ENCODE data around the gene NARF. TPM values are rescaled to one million over a fixed set of nuclear protein-coding genes. Genes with fewer than 3 reads are reported as not detected.

The NARF gene
- total and polyA plus RNA-seq, 9 donors, result 29.6 to 52.7 (median 47.5) TPM

DNA sequence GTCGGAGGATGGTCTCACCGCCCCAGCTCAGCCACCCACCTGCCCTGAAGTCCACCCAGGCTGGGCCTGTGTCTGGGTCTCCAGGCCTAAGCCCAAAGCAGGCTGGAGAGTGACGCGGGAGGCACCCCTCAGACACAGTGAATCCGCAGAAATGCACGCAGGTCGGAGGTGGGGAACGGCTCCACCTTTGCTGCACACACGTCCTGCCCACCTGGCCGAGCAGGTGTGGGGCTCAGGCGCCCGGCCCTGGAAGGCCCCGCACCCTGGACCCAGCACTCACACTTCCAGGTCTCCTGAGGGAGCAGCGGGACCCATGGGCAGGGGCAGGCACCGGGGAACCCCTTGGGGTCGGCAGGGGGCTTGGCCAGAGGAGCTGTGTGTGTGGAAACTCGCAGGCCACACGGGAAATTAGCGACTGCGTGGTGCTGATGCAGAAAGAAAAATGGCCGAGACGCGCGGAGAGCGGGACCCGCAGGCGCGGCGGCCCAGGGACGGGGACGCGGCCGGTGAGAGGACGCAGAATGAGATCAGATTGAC is 18.6 kb upstream of the NARF start:
- Histone ChIP-seq H3K27me3 (no peaks in the 10 kb centered on the region), H3K36me3 (no peaks in the 10 kb centered on the region), H3K9me3 (no peaks in the 10 kb centered on the region), H3K4me3 (no peak overlapping the region), H3K27ac (no peak overlapping the region), H3K4me1 (ENCODE audit: insufficient read depth) (peaks cover 7% of the 10 kb centered on the region)
- WGBS, 3 donors, result 92 to 93% (median 92%) methylated on average over 34 of the region's 34 CpGs
- intact Hi-C loops (cut with DNase I), result no loop called here
- no peak for DNase-seq
- TF ChIP-seq EP300 (IDR thresholded peaks at IDR 0.05) (no peak), POLR2A (IDR thresholded peaks at IDR 0.05) (no peak)
- TF ChIP-seq, protein P1, sequence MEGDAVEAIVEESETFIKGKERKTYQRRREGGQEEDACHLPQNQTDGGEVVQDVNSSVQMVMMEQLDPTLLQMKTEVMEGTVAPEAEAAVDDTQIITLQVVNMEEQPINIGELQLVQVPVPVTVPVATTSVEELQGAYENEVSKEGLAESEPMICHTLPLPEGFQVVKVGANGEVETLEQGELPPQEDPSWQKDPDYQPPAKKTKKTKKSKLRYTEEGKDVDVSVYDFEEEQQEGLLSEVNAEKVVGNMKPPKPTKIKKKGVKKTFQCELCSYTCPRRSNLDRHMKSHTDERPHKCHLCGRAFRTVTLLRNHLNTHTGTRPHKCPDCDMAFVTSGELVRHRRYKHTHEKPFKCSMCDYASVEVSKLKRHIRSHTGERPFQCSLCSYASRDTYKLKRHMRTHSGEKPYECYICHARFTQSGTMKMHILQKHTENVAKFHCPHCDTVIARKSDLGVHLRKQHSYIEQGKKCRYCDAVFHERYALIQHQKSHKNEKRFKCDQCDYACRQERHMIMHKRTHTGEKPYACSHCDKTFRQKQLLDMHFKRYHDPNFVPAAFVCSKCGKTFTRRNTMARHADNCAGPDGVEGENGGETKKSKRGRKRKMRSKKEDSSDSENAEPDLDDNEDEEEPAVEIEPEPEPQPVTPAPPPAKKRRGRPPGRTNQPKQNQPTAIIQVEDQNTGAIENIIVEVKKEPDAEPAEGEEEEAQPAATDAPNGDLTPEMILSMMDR (IDR thresholded peaks at IDR 0.05), result no peak

DNA sequence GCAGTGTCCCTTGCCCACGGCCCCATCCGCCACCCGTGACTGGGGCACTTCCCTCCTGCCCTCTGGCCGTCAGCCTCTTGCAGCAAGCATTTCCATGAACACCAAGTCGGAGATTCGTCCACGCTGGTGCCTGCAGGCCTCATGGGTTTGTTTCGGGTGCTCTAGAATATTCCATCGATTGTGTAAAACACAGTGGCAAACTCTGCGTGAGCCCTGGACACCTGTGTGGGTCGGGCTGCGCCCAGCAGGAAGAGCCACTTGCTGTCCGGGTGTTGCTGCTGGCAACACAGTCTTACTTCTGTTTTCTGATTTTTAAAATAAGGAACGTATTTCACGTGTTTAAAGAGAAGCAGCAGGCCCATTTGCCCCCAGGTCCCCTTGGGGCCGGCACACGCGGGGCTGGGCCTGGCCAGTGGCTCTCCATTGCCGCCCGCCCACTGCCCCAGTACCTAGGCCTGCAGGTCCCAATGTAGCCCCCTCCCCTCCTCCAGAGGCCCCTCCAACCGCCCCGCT is 18.0 kb upstream of the NARF start:
- H3K27ac ChIP-seq, result no peak overlapping the region
- WGBS, 3 donors, result 70 to 83% (median 74%) methylated on average over 22 of the region's 22 CpGs

DNA sequence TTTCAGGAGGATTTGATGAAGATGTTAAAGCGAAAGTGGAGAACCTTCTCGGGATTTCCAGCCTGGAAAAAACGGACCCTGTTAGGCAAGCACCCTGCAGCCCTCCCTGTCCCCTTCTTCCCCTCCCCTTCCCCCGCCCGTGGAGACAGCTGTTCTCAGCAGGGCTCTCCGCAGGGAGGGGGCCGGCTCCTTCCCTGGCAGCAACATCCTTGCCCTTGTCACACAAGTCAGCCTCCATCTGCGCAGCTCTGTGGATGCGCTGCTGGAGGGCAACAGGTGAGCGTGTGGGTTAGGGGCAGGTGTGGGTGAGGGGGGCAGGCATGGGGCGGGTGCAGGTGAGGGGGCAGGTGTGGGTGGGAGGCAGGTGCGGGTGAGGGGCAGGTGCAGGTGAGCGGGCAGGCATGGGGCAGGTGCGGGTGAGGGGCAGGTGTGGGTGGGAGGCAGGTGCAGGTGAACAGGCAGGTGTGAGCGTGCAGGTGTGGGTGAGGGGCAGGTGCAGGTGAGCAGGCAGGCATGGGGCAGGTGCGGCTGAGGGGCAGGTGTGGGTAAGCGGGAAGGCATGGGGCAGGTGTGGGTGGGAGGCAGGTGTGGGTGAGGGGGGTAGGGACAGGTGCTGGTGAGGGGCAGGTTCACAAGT is 17.4 kb upstream of the NARF start:
- no peak for TF ChIP-seq EP300 (IDR thresholded peaks at IDR 0.05)
- TF ChIP-seq, protein P1 (IDR thresholded peaks at IDR 0.05), result no peak
- TF ChIP-seq POLR2A (IDR thresholded peaks at IDR 0.05), result no peak

More for the DNA sequence above, 18.0 kb upstream of the NARF start:
- Histone ChIP-seq H3K27me3 (no peaks in the 10 kb centered on the region), H3K9me3 (no peaks in the 10 kb centered on the region), H3K4me1 (ENCODE audit: insufficient read depth) (peaks cover 9% of the 10 kb centered on the region), H3K36me3 (no peaks in the 10 kb centered on the region), H3K4me3 (no peak overlapping the region)
- no peak for TF ChIP-seq EP300 (IDR thresholded peaks at IDR 0.05)
- TF ChIP-seq, protein P1 (IDR thresholded peaks at IDR 0.05), result no peak
- no peak for TF ChIP-seq POLR2A (IDR thresholded peaks at IDR 0.05)
- DNase-seq, result no peak
- intact Hi-C loops (cut with DNase I), result no loop called here

DNA sequence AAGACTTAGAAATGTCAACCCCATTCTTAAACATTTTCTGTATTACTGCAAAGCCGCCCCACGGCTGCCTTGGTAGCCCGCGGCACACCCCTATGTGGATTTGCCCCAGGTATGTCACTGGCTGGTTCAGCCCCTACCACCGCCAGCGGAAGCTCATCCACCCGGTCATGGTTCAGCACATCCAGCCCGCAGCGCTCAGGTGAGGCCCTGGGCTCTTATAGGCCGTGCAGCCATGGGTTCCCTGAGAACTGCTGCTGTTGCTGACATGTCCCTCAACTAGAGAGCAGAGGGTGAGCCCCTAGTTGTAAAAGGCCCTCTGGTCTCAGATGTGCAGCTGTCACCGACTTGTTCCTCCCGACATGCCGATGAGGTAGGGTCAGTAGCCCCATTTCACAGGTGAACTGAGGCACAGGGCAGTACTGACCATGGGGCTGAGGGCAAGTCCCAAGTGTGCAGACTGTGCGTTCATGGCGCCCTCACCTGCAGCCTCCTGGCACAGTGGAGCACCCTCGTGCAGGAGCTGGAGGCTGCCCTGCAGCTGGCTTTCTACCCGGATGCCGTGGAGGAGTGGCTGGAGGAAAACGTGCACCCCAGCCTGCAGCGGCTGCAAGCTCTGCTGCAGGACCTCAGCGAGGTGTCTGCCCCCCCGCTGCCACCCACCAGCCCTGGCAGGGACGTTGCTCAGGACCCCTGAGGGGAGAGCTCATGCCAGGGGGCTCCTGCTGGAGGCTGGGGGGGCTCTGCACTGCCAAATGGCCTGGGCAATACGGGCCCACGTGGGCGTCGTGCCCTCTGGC is 16.7 kb upstream of the NARF start:
- H3K4me1 ChIP-seq (ENCODE audit: insufficient read depth), result peaks cover 9% of the 10 kb centered on the region
- no peak overlapping the region for H3K4me3 ChIP-seq
- no peaks in the 10 kb centered on the region for H3K27me3 ChIP-seq
- H3K9me3 ChIP-seq, result no peaks in the 10 kb centered on the region
- no peak for DNase-seq
- intact Hi-C loops (cut with DNase I), result no loop called here
- no peaks in the 10 kb centered on the region for H3K36me3 ChIP-seq
- WGBS, 3 donors, result 75 to 82% (median 79%) methylated on average over 24 to 27 of the region's 27 CpGs
- TF ChIP-seq, protein P1 (IDR thresholded peaks at IDR 0.05), result no peak
- TF ChIP-seq POLR2A (IDR thresholded peaks at IDR 0.05) (no peak), EP300 (IDR thresholded peaks at IDR 0.05) (no peak)
- H3K27ac ChIP-seq, result no peak overlapping the region

More for the DNA sequence above, 17.4 kb upstream of the NARF start:
- H3K4me1 ChIP-seq (ENCODE audit: insufficient read depth), result peaks cover 9% of the 10 kb centered on the region
- H3K36me3 ChIP-seq, result no peaks in the 10 kb centered on the region
- no peak overlapping the region for H3K27ac ChIP-seq
- H3K4me3 ChIP-seq, result no peak overlapping the region
- WGBS, 3 donors, result 36 to 54% (median 39%) methylated on average over 17 of the region's 17 CpGs
- intact Hi-C loops (cut with DNase I), result no loop called here
- no peaks in the 10 kb centered on the region for H3K27me3 ChIP-seq
- no peaks in the 10 kb centered on the region for H3K9me3 ChIP-seq
- DNase-seq, result peak in 1 of 5 donors; percentile 51
